IMR-90 (cell line): Measurements from ENCODE around the gene PHKB.

Source experiments
- BHLHE40 ChIP-seq: fragments of 150-350 bp; IDR thresholded peaks from 2 replicates; pipeline ENCODE4 v1.6.1; 2016; ENCODE audit warnings: mild to moderate bottlenecking, low read depth, low read length
- CEBPB ChIP-seq: IDR thresholded peaks from 2 replicates; pipeline ENCODE4 v1.6.1; 2012; ENCODE audit warnings: low read depth, low read length, improper control_type of control experiment
- CHD1 ChIP-seq: IDR thresholded peaks from 2 replicates; pipeline ENCODE4 v1.6.1; 2012; ENCODE audit warnings: low read depth, low read length, improper control_type of control experiment
- CTCF ChIP-seq: conservative IDR thresholded peaks from 2 replicates; pipeline ENCODE4 v1.5.1; 2012; ENCODE audit warnings: mild to moderate bottlenecking, low read depth, low read length, improper control_type of control experiment
- ELK1 ChIP-seq: fragments of 150-350 bp; IDR thresholded peaks from 2 replicates; pipeline ENCODE4 v1.6.1; 2016; ENCODE audit warnings: low read depth, mild to moderate bottlenecking, low read length, moderate library complexity, borderline replicate concordance
- FOS ChIP-seq: fragments of 150-350 bp; IDR thresholded peaks from 2 replicates; pipeline ENCODE4 v1.6.1; 2016; ENCODE audit warnings: low read depth, low read length
- MAFK ChIP-seq: IDR thresholded peaks from 2 replicates; pipeline ENCODE4 v1.6.1; 2012; ENCODE audit warnings: low read depth, low read length, improper control_type of control experiment
- MAZ ChIP-seq: IDR thresholded peaks from 2 replicates; pipeline ENCODE4 v1.6.1; 2012; ENCODE audit warnings: low read depth, mild to moderate bottlenecking, low read length, improper control_type of control experiment, moderate library complexity, borderline replicate concordance
- NFE2L2 ChIP-seq: fragments of 150-350 bp; IDR thresholded peaks from 2 replicates; pipeline ENCODE4 v1.6.1; 2016; ENCODE audit warnings: low read depth, mild to moderate bottlenecking, low read length
- POLR2A ChIP-seq: IDR thresholded peaks from 2 replicates; pipeline ENCODE4 v1.6.1; 2012; ENCODE audit warnings: mild to moderate bottlenecking, low read depth, low read length
- RAD21 ChIP-seq: IDR thresholded peaks from 2 replicates; pipeline ENCODE4 v1.6.1; 2012; ENCODE audit warnings: low read length, improper control_type of control experiment
- RFX5 ChIP-seq: IDR thresholded peaks from 2 replicates; pipeline ENCODE4 v1.8.0; 2012; ENCODE audit warnings: low read depth, mild to moderate bottlenecking, low read length, moderate library complexity
- SMC3 ChIP-seq: fragments of 150-350 bp; IDR thresholded peaks from 2 replicates; pipeline ENCODE4 v1.6.1; 2016; ENCODE audit warnings: low read depth, mild to moderate bottlenecking, antibody characterized with exemption, low read length, moderate library complexity
- TF ChIP-seq, protein P1 (sequence below): fragments of 150-350 bp; IDR thresholded peaks from 2 replicates; pipeline ENCODE4 v1.6.1; 2017; ENCODE audit warnings: mild to moderate bottlenecking, antibody characterized with exemption, low read length, low read depth

GRCh38 chr16:47687694-47688093, 226.6 kb downstream of the PHKB start:
- TF ChIP-seq CTCF, result no peak
- TF ChIP-seq FOS, result no peak
- no peak for TF ChIP-seq RFX5
- TF ChIP-seq, protein P1, sequence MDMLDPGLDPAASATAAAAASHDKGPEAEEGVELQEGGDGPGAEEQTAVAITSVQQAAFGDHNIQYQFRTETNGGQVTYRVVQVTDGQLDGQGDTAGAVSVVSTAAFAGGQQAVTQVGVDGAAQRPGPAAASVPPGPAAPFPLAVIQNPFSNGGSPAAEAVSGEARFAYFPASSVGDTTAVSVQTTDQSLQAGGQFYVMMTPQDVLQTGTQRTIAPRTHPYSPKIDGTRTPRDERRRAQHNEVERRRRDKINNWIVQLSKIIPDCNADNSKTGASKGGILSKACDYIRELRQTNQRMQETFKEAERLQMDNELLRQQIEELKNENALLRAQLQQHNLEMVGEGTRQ, result no peak
- no peak for TF ChIP-seq MAZ
- no peak for TF ChIP-seq ELK1
- no peak for TF ChIP-seq POLR2A
- no peak for TF ChIP-seq BHLHE40
- TF ChIP-seq RAD21, result no peak
- TF ChIP-seq SMC3, result no peak
- no peak for TF ChIP-seq MAFK
- no peak for TF ChIP-seq CHD1
- no peak for TF ChIP-seq NFE2L2
- TF ChIP-seq CEBPB, result no peak
